ENCODE results near the gene KIF26B. TPM values are rescaled to one million over a fixed set of nuclear protein-coding genes. Genes with fewer than 3 reads are reported as not detected.

KIF26B gene
- total RNA-seq, 3 donors from 2014 or later (not counting 1 experiment from before 2014, with no cell fraction given): 0.16 to 0.96 (median 0.18) TPM

DNA sequence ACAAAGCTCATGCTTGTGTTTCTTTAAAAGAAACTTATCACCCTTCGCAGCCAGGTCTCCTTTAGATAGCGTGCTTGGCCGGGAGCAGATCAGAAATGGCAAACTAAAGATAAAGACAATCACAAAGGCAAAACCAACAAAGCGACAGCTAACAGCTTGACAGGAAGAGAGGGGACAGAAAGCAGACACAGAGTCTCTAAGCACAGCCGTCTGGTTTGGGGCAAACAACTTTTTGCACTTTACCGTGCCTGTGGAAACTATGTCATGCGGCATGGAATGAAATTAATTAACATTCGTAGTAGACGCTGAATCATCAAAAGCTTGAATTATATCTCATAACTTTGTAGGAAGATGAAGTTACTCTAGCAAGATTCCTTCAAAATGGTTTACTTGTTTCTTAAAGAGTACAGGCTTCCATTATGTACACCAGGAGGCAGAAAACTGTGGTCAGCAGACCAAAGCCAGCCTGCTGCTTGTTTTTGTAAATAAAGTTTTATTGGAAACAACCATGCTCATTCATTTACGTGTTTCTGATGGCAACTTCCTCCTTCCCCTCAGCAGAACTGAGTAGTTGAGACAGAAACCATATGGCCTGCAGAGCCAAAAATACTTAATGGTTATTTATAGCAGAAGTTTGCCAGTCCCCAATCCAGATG is 183.2 kb downstream of the KIF26B start:
- H3K27ac ChIP-seq (ENCODE audit: low read length): no peak overlapping the region
- H3K9me3 ChIP-seq (ENCODE audit: control insufficient read depth, insufficient read depth, low read length): no peaks in the 10 kb centered on the region
- H3K27me3 ChIP-seq (ENCODE audit: control insufficient read depth, insufficient read depth, low read length): no peaks in the 10 kb centered on the region
- H3K36me3 ChIP-seq (ENCODE audit: control insufficient read depth, insufficient read depth, low read length): no peaks in the 10 kb centered on the region
- Mint-ChIP-seq H3K9me3 (no peaks in the 10 kb centered on the region), H3K27ac (peak overlapping the region in 1 of 2 donors; percentile 32), H3K27me3 (ENCODE audit: low read depth in 2 of 2) (peaks cover 8 to 10% of the 10 kb centered on the region in 2 donors), H3K4me1 (peaks cover 7% of the 10 kb centered on the region in 2 donors), H3K4me3 (no peak overlapping the region), H3K36me3 (no peaks in the 10 kb centered on the region)
- no peak for TF ChIP-seq CTCF (IDR thresholded peaks at IDR 0.05)
- 66% methylated on average over 10 of the region's 10 CpGs for WGBS (ENCODE audit: insufficient coverage)
- no peaks in the 10 kb centered on the region for H3K4me1 ChIP-seq (ENCODE audit: control insufficient read depth, insufficient read depth, low read length)
- DNase-seq: peak in 1 of 2 donors; percentile 13
- intact Hi-C loops (cut with micrococcal nuclease): no loop called here
- no peak overlapping the region for H3K4me3 ChIP-seq (ENCODE audit: low read length)
- no peak for ATAC-seq

DNA sequence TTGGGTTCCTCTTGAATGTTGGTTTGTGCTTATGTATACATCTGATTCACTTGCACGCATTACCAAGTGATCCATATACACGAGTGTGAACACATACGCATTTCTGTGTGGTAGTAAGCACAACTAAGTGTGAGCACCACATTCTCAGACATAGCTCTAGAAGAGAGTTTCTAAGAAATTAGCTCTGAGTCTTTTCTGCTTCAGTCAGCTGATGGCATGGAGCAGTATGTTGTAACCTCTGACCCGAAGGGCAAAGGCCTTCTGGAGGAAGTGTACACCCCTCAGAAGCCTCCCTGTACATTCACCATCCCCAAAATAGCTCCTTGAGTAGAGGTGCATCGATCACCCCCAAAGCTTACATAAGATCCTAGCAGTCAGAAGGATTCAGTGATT is 183.7 kb downstream of the KIF26B start:
- no peaks in the 10 kb centered on the region for H3K36me3 Mint-ChIP-seq

DNA sequence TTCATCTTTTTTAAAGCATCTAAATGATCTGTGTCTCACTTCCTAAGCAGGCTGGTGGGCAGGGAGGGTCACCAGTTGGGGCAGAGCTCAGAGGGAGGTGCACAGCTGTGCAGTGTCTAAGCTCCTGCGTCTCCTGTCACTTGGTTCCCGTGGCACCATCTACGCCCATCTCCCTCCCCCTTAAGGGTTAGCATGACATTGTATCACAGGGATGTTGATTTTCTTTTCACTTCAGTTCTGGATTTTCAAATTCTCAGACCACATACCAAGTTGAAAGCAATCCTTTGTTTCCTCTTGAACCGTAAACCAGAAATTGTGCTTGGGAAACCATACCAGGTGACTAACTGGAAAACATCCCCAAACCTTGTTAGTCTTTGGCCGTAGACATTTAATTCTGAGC is 187.0 kb downstream of the KIF26B start:
- Mint-ChIP-seq H3K4me3 (no peak overlapping the region), H3K27ac (no peak overlapping the region), H3K36me3 (no peaks in the 10 kb centered on the region), H3K4me1 (peaks cover 7% of the 10 kb centered on the region in 2 donors), H3K27me3 (ENCODE audit: low read depth in 2 of 2) (peaks cover 0 to 6% of the 10 kb centered on the region in 2 donors), H3K9me3 (no peaks in the 10 kb centered on the region)
- Histone ChIP-seq H3K4me3 (ENCODE audit: low read length) (no peak overlapping the region), H3K4me1 (ENCODE audit: control insufficient read depth, insufficient read depth, low read length) (no peaks in the 10 kb centered on the region), H3K27me3 (ENCODE audit: control insufficient read depth, insufficient read depth, low read length) (no peaks in the 10 kb centered on the region), H3K27ac (ENCODE audit: low read length) (no peak overlapping the region), H3K9me3 (ENCODE audit: control insufficient read depth, insufficient read depth, low read length) (no peaks in the 10 kb centered on the region), H3K36me3 (ENCODE audit: control insufficient read depth, insufficient read depth, low read length) (no peaks in the 10 kb centered on the region)
- DNase-seq: no peak
- intact Hi-C loops (cut with micrococcal nuclease): no loop called here
- TF ChIP-seq CTCF (IDR thresholded peaks at IDR 0.05): no peak
- no peak for ATAC-seq
- WGBS (ENCODE audit: insufficient coverage): 93% methylated on average over 5 of the region's 5 CpGs

More for the DNA sequence above, 183.7 kb downstream of the KIF26B start:
- Mint-ChIP-seq H3K9me3 (no peaks in the 10 kb centered on the region), H3K4me1 (peaks cover 7% of the 10 kb centered on the region in 2 donors), H3K27ac (no peak overlapping the region), H3K4me3 (no peak overlapping the region), H3K27me3 (ENCODE audit: low read depth in 2 of 2) (peaks cover 5 to 10% of the 10 kb centered on the region in 2 donors)
- Histone ChIP-seq H3K27me3 (ENCODE audit: control insufficient read depth, insufficient read depth, low read length) (no peaks in the 10 kb centered on the region), H3K36me3 (ENCODE audit: control insufficient read depth, insufficient read depth, low read length) (no peaks in the 10 kb centered on the region), H3K4me3 (ENCODE audit: low read length) (no peak overlapping the region), H3K9me3 (ENCODE audit: control insufficient read depth, insufficient read depth, low read length) (no peaks in the 10 kb centered on the region), H3K4me1 (ENCODE audit: control insufficient read depth, insufficient read depth, low read length) (no peaks in the 10 kb centered on the region), H3K27ac (ENCODE audit: low read length) (no peak overlapping the region)
- 95% methylated on average over 4 of the region's 5 CpGs for WGBS (ENCODE audit: insufficient coverage)
- intact Hi-C loops (cut with micrococcal nuclease): no loop called here
- DNase-seq: no peak
- ATAC-seq: no peak
- no peak for TF ChIP-seq CTCF (IDR thresholded peaks at IDR 0.05)
